Tibial artery (tissue), 4 donors: ENCODE measurements around the gene GP1BA.

Source experiments
- DNase-seq, 2 donors: peaks; one replicate each; pipeline ENCODE4 v3.0.0-alpha.2; 2019
- H3K27ac ChIP-seq, 2 donors: fragments of 200-600 bp; sonication (generic) in 1 of 2; 1 replicate in 1 of 2; 2 replicates in 1 of 2; pipeline ENCODE4 v1.5.1; 2018 to 2019; ENCODE audit warnings: mild to moderate bottlenecking in 1 of 2
- H3K27me3 ChIP-seq, 2 donors: fragments of 200-600 bp; sonication (generic) in 1 of 2; one replicate each; pipeline versions ENCODE4 v1.5.1 to v1.6.0; 2016 to 2019
- H3K36me3 ChIP-seq, 3 donors: fragments of 200-600 bp; sonication (generic) in 2 of 3; one replicate each; pipeline ENCODE4 v1.5.1; 2016 to 2019; ENCODE audit warnings: mild to moderate bottlenecking in 2 of 3
- H3K4me1 ChIP-seq, 4 donors: fragments of 200-600 bp; sonication (generic) in 2 of 4; 1 replicate in 3 of 4; 2 replicates in 1 of 4; pipeline ENCODE4 v1.5.1; 2016 to 2019
- H3K4me3 ChIP-seq, 2 donors: fragments of 200-600 bp; sonication (generic) in 1 of 2; 1 replicate in 1 of 2; 2 replicates in 1 of 2; pipeline ENCODE4 v1.5.1; 2018 to 2019; ENCODE audit warnings: mild to moderate bottlenecking in 2 of 2
- H3K9me3 ChIP-seq, 3 donors: fragments of 200-600 bp; sonication (generic) in 1 of 3; one replicate each; pipeline ENCODE4 v1.5.1; 2016 to 2019
- CTCF ChIP-seq, 2 experiments: fragments of 200-600 bp in 1 of 2; fragments of 450-650 bp in 1 of 2; IDR thresholded peaks; one replicate each; pipeline ENCODE4 v1.5.1; 2017 to 2019; ENCODE audit warnings: antibody characterized with exemption in 2 of 2, mild to moderate bottlenecking in 1 of 2, moderate library complexity in 1 of 2
- intact Hi-C: fragments of 100-400 bp; cut with DNase I; formaldehyde crosslinking; loops from one replicate; pipeline ENCODE4 v1.15.0; 2023; ENCODE audit warnings: low total_unique reads

Gene GP1BA

GRCh38 chr17:4966844-4967538 is 34.9 kb downstream of the GP1BA start:
- Histone ChIP-seq H3K9me3 (no peaks in the 10 kb centered on the region), H3K4me1 (peaks cover 0 to 34% (median 32%) of the 10 kb centered on the region in 4 donors), H3K27me3 (no peaks in the 10 kb centered on the region), H3K36me3 (peaks cover 3 to 23% (median 17%) of the 10 kb centered on the region in 3 donors), H3K4me3 (peak overlapping the region; percentile 66 to 75), H3K27ac (peak overlapping the region; percentile 90 to 92)
- intact Hi-C loops, result loop anchor here (1.0 to 2.0 kb wide), 2 partner anchors 18 to 30 kb away; partner anchors contain the start of genes INCA1, KIF1C and PFN1
- TF ChIP-seq CTCF (IDR thresholded peaks at IDR 0.05), result no peak
- DNase-seq, result peak; percentile 99

GRCh38 chr17:4967539-4968485 is 35.7 kb downstream of the GP1BA start, which contains the start of gene SPAG7:
TSS of gene SPAG7 (minus strand) at chr17:4967817. CDS start at chr17:4967804, 13 bp downstream.
- Histone ChIP-seq H3K27me3 (no peaks in the 10 kb centered on the region), H3K36me3 (peaks cover 10 to 31% (median 26%) of the 10 kb centered on the region in 3 donors), H3K4me1 (peaks cover 0 to 34% (median 32%) of the 10 kb centered on the region in 4 donors), H3K4me3 (peak within 1 kb of the TSS; percentile 66 to 75), H3K27ac (peak within 1 kb of the TSS; percentile 90 to 92), H3K9me3 (no peaks in the 10 kb centered on the region)
- no peak for TF ChIP-seq CTCF (IDR thresholded peaks at IDR 0.05)
- DNase-seq, result peak; percentile 93 to 97
- intact Hi-C loops, result loop anchor here (1.0 to 2.0 kb wide), 2 partner anchors 19 to 29 kb away; partner anchors contain the start of genes INCA1, KIF1C and PFN1

- peak overlapping the region; percentile 90 to 92 for H3K27ac ChIP-seq
- no peak for TF ChIP-seq CTCF (IDR thresholded peaks at IDR 0.05)
- no peaks in the 10 kb centered on the region for H3K27me3 ChIP-seq
- peaks cover 15 to 39% (median 33%) of the 10 kb centered on the region in 3 donors for H3K36me3 ChIP-seq
- intact Hi-C loops, result no loop called here
- peaks cover 0 to 34% (median 32%) of the 10 kb centered on the region in 4 donors for H3K4me1 ChIP-seq
- H3K4me3 ChIP-seq, result peak overlapping the region; percentile 66 to 75
- no peaks in the 10 kb centered on the region for H3K9me3 ChIP-seq
- DNase-seq, result no peak
These were observed 36.5 kb downstream of the GP1BA start for GRCh38 chr17:4968486-4969046.

GRCh38 chr17:4969047-4969550 is 37.0 kb downstream of the GP1BA start:
- DNase-seq, result no peak
- intact Hi-C loops, result no loop called here
- H3K27me3 ChIP-seq, result no peaks in the 10 kb centered on the region

More at GRCh38 chr17:4969047-4969550, 37.0 kb downstream of the GP1BA start:
- peak overlapping the region; percentile 66 to 75 for H3K4me3 ChIP-seq
- H3K36me3 ChIP-seq, result peaks cover 15 to 44% (median 38%) of the 10 kb centered on the region in 3 donors
- no peaks in the 10 kb centered on the region for H3K9me3 ChIP-seq
- H3K4me1 ChIP-seq, result peaks cover 0 to 34% (median 32%) of the 10 kb centered on the region in 4 donors
- H3K27ac ChIP-seq, result peak overlapping the region; percentile 90 to 92
- TF ChIP-seq CTCF (IDR thresholded peaks at IDR 0.05), result no peak
